CD4-positive, alpha-beta T cell treated with Interleukin-4 for 1 hour (primary cell): ENCODE data around the gene KIAA0040.

Source experiments
- DNase-seq, 2 donors: peaks; one replicate each; pipeline ENCODE4 v3.0.0-alpha.2; 2020 to 2022

KIAA0040 gene

DNA sequence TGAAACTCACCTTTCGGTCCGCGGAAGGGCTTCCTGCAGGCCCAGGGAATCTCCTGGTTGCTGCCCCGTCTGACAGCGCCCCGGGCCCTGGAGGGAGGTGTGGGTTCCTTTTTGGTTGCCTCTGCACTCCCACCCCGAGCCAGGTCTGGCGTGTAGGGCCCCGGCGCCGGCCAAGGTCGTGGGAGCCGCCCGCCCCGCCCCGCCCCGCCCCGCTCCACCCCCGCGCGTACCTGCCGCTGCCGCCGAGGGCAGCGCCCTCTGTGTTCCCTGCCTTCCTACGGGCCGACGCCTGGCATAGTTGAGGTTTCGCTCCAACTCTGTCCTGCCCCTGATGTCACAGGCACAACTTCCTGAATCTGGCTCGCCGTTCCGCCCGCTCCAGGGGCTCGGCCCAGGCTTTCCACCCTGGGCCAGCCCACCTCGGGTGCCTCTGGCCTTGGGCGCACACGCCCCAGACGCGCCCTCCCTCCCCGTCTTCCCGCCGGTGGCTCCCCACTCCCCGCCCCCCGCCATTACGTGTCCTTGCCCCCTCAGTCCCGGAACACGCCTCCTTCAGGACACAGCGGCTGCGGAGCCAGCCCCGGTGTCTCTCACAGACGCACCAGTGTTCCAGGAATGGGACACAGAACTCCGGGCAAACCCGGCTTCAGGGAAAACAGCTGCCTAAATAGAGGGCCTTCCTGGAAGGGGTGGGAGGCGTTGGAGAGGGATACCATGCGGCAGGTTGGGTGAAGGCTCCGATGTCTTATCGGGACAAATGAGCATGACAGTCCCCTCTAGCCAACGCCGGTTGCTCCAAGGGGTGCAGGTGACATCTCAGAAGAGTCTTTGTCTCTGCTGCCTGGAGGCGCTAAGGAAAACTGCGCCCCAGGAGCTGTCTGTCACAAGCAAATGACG is at the start of gene KIAA0040:
Gene KIAA0040, minus strand, starts transcription at position 147 of the 897 bp plus-strand sequence. CDS start 31,763 bp downstream, outside the sequence.
- peak; percentile 60 to 68 for DNase-seq

DNA sequence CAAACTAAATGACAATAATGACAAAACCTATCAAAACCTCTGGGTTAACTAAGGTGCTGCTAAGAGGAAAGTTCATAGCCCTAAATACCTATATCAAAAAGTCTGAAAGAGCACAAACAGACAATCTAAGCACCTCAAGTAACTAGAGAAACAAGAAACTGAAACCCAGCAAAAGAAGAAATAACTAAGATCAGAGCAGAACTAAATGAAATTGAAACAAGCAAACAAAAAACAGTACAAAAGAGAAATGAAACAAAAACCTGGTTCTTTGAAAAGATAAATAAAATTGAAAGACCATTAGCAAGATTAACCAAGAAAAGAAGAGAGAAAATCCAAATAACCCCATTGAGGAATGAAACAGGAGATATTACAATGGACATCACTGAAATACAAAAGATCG is 44.8 kb upstream of the KIAA0040 start:
- DNase-seq = no peak

DNA sequence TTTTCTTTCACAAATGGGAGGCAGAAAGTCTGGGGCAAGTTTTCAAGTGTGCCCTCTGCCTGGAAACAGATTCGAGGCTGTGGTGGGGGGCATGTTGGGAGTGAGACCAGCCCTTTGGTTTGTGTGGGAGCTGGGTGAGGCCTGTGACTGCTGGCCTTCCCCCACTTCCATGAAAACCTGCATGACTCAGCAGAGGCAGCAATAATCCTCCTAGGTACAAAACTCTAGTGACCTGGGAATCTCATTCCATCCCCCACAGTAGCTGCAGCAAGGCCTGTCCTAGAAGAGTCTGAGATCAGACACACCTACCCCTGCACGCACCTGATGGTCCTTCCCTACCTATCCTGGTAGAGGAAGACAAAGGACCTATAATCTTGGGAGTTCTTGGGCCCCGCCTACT is 42.1 kb upstream of the KIAA0040 start:
- no peak for DNase-seq

DNA sequence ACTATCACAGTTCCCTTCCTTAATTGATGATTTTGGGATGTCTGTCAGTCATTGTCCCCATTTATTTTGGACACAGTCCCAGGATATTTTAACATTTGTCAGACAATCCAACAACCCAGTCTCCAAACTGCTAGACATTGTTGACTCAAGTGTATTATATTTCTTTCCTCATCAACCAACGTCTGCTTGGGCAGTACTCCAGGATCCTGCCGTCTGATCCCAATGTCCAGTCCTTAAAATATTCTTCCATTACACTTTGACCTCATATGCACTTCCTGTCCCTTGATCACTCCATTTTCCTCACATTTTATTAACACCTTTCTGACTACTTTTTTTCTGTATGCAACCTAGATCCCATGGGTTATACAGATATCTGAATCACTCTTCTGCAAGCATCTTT is 39.8 kb upstream of the KIAA0040 start:
- no peak for DNase-seq

DNA sequence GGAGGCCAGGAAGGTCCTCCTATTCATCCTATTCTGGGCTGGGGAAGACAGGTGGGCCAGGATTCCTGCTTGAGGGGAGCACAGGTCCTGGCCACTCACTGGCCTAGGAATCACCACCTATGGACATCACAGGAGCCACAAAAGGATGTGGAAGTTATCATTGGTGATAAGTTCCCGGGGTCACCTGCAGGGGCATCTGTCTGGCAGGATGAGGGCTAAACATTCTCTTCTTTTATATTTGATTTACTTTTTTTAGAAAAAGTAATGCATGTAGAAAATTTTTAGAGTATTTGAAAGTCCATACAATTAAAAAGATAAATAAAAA is 33.2 kb upstream of the KIAA0040 start:
- DNase-seq = no peak

DNA sequence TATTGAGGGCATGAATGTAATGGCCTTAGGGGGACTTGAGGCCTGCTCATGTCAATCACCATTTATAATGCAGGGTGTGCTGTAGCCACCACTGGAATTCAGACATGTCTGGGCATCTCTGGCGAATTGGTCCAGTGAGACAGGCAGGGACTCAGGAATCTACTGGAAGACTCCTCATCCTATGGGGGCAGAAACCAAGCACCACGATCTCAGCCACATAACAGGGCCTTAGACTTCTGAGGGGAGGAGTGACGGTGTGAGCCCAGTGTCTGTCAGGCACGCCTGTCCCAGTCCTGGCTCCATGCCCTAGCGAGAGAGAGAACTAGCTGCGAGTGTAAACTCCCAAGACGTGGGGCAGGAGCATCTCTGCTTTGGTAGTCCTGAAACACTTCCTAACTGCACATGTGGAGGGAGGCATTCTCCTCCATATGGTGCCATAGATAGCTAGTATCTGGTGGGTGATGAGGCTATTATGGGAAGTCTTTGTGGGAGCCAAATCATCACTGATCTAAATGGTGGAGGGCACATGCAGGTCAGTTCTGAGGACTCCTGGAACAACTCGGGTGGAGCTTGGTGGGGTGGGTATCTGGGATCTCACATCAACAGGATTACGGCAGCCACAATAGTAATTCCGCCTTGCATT is 29.8 kb upstream of the KIAA0040 start:
- DNase-seq = no peak

DNA sequence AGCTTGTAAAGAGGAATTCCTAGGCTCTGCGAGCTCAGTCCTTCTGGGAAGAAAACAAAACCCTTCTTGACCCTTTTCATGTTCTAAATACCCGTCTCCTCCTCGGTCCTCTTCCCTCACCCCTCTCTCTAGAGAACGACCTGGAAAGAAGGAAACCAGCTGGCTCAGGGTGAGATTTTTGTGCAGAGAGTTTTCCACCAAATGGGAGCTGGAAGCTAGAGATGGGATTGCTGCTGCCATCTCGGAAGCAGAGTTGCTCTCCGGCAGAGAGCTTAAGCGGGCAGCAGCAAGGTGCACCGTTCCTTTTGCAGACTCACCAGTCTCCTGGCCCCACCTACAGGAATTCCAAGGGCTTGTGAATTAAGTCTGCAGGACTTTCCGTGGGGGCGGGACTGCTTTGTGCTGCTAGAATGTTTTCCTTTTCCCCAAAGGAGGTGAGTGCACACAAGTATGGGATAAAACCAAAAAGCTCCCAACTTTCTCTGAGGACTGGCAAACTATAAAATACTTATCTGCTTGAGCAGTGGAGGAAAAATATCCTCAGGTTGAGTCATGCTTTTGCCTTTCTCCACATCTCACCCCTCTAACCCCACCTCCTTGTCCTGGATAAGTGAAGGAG is 29.1 kb upstream of the KIAA0040 start:
- no peak for DNase-seq

DNA sequence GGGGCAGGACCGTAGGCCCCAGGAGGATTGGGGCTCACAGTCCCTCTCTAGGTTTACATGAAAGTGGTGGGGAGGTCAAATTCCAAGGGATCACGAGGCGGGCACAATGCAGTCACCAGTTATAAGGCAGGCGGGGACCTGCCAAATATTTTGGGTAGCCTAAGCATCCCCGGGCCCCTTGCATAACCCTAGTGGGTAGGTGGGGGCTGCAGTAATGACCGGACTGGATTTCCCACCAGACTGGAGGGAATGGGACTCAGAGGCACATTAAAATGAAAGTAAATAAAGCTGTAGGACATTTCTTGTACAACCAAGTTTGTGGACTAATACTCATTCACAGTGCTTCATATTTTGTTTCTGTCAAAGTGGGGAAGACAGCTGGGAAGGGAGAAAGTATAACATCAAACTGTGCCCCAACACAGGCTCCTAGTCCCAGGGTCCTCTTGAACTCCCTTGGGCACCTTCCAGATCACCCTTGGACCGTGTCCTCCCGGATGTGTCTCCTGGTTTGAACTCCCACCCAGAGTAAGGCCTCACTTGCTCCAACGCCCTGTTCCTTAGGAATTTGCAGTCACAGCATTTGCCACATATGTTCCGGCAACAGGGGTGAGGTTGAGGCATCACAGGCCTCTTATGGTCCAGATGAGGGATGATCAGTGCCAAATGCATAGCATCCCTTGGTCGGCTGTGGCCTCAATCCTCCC is 28.4 kb upstream of the KIAA0040 start:
- DNase-seq = no peak

DNA sequence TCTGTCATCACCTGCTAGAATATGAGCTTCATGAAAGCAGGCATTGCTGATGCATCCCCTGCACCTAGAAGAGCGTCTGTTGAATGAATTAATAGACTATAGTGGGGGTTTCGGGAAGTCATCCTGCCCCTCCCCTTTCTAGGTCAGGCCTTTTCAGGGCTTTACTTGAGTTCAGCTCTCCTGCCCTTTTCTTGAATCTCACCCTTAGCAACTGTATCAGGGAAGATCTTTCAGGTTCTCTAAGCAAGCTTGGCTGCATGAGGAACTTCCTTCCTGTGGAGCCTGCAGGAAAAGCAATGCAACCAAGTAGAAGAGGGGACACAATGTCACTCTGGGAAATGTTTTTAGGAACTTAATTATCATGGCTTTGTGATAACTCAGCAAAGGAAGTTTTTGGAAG is 27.2 kb upstream of the KIAA0040 start:
- no peak for DNase-seq

DNA sequence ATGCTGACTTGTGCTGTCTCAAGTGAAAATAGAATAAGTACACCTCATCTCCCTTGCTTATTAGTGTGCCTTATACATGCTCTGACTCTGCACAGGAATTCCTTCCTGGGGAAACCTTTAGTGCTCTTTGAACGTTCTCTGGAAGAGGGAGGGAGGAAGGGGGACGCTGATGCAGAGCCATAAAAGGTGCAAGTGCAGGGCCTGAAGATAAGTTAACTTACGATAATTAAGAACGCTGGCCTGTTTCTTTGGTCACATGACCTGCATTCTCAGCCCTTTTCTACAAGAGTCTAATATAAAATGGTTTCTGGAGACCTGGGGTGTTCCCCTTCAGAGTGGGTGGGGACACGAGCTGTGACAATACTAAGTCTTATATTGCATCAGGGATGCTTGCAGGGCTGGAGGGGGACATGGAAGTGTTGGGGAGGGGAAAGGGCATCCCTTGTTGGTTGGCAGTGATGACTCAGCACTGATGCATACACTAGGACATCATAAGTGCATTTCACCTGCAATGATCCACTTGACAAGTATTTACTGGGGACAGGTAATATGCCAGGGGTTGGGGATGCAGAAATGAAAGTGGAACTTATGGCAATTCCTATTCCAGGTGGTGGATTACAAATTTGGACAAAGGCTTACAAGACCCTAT is 26.3 kb upstream of the KIAA0040 start:
- DNase-seq = no peak

DNA sequence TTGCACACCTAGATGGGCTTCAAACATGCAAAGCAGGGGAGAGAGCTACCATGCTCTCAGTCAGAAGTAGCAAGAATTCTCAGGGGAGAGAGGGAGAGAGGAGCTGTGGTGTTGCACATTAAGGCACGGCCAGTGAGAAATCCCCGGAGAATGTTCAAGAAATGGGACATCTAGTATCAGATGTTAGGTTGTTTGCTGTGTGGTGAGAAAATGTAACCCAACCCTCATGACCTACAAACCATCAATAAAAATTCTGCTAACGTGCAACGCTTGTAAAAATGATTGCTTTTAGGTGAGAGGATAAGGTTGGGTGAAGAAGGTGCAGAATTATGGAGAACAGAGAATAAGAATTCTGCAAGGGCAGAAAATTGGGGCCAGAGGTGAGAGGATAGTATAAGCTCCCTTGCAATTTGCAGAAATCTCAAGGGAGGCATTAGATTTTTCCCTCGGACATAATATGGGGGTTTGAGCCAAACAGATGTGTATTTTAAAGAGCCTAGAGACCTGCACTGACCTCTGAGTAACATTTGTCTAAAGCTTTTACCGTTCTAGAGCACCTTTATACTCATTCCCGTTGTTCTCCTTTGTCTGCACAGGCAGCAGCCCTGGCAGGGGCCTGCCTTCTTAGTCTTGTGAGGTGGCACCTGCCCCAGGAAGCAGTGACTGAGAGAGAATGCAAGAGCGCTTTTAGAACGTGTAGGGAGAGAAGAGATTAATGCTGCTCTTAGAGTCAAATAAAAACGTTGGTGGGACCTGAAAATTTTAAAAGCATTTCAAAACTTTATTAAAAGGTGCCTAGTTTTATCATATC is 25.4 kb upstream of the KIAA0040 start:
- DNase-seq = no peak

DNA sequence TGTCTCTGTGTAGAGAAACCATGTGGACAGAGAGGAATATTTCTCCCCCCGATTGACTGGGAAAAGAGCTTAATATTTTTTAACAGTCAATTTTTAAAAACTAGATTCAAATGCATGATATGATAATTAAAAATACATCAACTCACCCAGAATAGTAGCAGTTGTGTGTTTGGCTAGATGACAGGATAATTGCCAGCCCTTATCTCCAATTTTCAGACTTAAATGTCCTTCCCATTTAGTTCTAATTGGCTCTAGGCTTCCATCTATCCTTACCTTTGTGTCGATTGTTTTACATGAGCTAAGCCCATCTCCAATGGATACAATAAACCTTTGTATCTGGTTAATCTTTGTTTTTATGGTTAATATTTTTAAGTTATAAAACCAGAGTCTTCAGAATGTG is 23.9 kb upstream of the KIAA0040 start:
- no peak for DNase-seq

DNA sequence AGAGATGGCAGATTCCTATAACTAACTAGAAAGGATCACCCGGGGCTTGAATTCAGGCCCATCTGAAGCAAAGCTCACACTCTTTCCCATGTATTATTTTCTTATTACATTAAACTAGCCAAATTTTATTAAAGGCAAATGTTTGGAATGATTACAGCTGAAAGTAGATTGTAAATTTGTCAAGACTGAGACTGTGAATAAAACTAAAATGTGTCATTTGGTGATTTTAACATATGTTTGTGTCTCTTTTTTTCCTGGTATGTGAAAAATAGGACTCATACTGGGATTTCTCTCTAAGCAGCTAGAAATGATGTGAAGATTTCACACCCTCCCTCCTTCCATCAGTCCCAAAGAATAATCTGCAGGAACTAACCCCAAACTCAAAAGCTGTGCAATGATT is 19.1 kb upstream of the KIAA0040 start:
- no peak for DNase-seq

DNA sequence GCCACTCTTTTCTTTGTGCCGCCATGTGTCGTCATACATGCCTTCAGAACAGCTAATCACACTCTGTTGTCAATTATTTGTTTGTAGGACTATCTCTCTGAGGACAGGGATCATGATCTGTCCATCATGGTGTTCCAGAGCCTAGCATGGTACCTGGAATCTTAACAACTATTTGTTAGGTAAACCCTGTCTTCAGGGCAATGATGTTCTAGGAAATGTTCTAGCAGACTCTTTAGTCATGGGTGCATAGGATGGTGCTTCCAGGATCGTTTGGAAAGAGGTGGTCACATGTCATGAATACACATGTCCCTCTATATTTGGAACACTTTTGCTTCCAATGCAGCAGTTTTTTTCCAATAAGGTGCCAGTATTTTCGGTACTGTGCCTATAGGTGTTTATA is 18.2 kb upstream of the KIAA0040 start:
- DNase-seq = no peak

DNA sequence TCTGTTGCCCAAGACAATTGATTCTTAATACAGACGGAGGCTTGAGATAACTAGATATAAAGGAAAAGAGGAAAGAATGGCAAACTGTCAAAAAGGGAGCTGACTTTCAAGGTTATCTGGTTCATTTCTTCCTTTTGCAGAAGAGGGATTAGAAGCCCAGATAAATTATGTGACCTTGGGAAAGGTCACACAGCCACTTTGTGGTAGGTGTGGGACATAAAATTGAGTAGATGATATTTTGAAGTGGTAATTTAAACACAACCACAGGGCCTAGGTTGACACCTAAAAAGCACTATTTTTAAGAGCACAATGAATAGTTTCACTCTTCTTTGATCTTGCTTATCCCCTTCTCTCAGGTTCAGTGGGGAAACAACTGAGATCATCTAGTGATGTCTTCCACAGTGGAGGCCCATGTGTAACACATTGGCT is 16.9 kb upstream of the KIAA0040 start:
- peak in 1 of 2 donors; percentile 53 for DNase-seq

DNA sequence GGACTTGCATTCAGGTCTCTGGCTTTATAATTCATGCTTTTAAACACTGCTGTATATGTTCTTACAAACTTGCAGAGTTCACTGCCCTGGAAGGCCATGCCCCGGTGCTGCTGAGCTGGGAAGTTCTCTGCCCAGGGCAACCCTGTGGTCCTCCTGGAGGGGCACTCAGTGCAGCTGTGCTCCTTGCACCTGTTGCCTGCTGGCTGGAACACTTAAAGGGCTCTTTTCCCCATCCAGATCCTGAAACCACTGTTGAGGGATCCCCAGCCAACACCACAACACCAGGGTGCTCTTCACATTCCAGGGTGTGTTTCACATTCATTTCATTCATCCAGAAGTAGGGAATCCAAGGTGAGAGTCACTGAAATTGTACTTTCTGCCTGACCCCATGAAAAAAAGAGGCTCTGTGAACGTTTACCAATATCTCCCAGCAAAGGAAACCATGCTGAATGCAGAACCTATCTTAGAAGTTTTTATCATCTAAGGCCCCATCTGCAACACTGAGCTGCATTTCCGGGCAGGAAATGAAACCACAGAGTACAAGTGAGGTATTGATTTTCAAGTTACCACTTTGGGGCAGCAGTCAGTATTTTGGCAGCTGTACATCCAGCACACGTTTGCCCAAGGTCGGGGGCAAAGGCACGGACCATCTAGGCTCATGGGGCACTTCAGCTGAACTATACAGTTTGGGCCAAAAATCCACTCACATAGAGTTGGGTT is 16.4 kb upstream of the KIAA0040 start:
- peak; percentile 50 to 77 for DNase-seq

DNA sequence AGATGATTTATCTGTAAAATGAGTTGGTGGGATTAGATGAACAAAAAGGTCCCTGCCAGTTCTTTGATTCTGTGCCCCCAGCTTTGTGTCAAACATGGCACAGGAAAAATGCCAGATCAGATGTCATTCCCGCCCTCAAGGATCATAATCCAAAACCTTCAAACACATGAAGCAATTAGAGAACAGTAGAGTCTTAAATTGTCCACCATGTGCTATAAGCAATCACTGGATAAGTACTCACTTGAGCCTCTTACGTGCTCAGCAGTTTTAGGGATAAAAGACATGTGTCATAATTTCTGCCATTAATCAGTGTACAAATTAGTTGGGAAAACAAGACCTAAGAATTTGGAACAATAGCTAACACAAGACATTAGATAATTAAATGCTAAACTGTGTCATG is 15.4 kb upstream of the KIAA0040 start:
- DNase-seq = no peak

DNA sequence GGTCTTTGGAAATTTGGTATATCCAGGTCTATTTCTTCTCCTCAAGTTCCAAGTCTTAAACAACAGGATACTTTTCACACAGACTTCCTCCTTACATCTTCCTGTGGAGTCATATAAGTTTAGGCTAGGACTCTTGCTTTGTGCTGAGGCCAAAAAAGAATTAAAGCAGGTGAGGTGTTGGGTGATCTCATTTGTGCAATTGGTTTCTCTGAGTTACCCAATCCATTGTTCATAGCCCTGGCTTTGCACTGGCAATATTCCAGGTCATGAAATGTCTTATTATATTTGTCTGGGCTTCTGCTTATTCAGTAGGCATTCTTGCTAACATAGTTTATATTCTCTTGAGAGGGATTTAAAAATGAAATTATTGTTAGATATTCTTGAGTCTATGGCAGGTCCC is 14.1 kb upstream of the KIAA0040 start:
- no peak for DNase-seq

DNA sequence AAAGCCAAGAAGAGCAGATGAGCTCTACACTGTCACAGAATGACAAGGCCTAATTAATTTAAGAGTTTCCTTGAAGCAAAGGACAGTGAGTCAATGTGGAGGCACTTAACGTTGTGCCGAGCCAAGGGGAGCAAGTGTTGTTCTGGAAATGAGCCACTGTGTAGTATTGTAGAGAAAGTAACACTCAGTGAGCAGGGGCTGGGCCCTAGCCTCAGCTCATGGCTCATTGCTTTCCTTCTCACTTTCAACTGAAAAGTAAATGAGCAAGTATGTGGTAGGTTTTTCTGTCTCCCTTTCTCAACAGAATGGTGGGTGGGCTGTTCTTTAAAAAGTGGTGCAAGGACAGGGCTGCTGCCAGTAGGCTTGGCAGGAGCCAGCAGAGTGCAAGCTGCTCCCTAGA is 11.8 kb upstream of the KIAA0040 start:
- no peak for DNase-seq

DNA sequence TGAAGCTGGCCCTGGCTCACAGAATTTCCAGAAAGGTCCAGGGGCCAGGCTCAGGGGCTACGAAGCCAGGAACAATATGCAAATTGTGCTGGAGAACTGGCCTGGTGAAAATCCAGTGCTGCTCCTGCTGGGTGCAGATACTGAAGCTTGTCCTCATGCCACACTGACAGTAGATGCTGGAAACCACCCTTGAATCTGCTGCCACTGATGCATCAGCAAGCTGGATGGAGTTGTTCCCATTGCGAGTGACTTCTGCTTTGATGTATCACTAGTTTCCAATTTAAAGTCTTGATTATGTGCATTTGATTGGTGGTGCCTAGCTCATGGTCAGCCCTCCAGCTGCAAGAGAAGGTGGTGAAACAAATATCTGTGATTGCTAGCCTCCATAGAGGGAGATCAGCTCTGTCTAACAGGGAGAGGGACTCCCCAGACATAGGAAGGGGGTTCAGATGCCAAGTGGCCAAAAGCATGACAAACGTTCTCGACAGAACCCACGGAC is 11.0 kb upstream of the KIAA0040 start:
- DNase-seq = no peak
